Measurements from ENCODE around the gene FADS3.

DNA sequence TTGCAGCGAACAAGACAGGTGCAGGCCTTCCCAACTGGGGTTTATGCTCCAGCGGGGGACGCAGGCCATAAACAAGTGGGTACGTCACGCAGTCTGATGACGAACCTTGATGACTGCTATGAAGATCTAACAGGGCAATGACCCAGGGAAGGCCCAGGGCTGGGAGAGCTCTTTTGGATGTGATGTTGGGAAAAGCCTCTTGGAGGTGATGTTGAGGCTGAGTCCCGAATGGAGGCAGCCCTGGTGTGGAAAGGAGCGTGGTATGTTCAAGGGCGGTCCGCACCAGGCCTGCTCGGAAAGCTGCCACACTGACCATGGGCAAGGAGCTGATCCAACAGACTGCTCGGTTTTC, 57.4 kb downstream of the FADS3 start:
- TF ChIP-seq, protein P1, sequence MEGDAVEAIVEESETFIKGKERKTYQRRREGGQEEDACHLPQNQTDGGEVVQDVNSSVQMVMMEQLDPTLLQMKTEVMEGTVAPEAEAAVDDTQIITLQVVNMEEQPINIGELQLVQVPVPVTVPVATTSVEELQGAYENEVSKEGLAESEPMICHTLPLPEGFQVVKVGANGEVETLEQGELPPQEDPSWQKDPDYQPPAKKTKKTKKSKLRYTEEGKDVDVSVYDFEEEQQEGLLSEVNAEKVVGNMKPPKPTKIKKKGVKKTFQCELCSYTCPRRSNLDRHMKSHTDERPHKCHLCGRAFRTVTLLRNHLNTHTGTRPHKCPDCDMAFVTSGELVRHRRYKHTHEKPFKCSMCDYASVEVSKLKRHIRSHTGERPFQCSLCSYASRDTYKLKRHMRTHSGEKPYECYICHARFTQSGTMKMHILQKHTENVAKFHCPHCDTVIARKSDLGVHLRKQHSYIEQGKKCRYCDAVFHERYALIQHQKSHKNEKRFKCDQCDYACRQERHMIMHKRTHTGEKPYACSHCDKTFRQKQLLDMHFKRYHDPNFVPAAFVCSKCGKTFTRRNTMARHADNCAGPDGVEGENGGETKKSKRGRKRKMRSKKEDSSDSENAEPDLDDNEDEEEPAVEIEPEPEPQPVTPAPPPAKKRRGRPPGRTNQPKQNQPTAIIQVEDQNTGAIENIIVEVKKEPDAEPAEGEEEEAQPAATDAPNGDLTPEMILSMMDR (IDR thresholded peaks at IDR 0.05): no peak
- TF ChIP-seq EP300 (IDR thresholded peaks at IDR 0.05): no peak
- no peak for TF ChIP-seq POLR2A (IDR thresholded peaks at IDR 0.05)

All from ovary (tissue), 3 donors.